Naive thymus-derived CD8-positive, alpha-beta T cell (primary cell): ENCODE data around the gene MDFI. TPM values are rescaled to one million over a fixed set of nuclear protein-coding genes. Genes with fewer than 3 reads are reported as not detected.

Experiments
- ATAC-seq, 2 donors: fragments of 150-1000 bp; cut with Tn5 transposase in 1 of 2; sonication (Bioruptor Pico), chemical (Tn5 transposase) in 1 of 2; 1 replicate in 1 of 2; 2 replicates in 1 of 2; pipeline ENCODE4 v1.10.0; 2021; ENCODE audit warnings: mild to moderate bottlenecking in 2 of 2, moderate library complexity in 2 of 2
- POLR2A ChIA-PET: fragments of 350-600 bp; sonication (Branson Sonifier 250); formaldehyde crosslinking; loops from one replicate; lab custom pipeline; 2021; ENCODE audit warnings: antibody characterized with exemption; lab: Charles Lee
- DNase-seq, 10 donors: peaks; one replicate each; pipeline versions ENCODE4 v3.0.0 to v3.0.0-alpha.2; 2020 to 2022
- H3K27ac Mint-ChIP-seq, 10 donors: one replicate each; pipeline ENCODE4 v1.8.0; 2020 to 2022; ENCODE audit warnings: mild to moderate bottlenecking in 10 of 10, mixed read lengths in 10 of 10, moderate library complexity in 4 of 10, inconsistent platforms in 1 of 10
- H3K27me3 Mint-ChIP-seq, 5 donors: one replicate each; pipeline ENCODE4 v1.8.0; 2021 to 2022; ENCODE audit warnings: mixed read lengths in 5 of 5
- H3K36me3 Mint-ChIP-seq, 3 donors: one replicate each; pipeline ENCODE4 v1.8.0; 2020 to 2022; ENCODE audit warnings: mixed read lengths in 3 of 3, mild to moderate bottlenecking in 2 of 3, inconsistent platforms in 1 of 3
- H3K4me1 Mint-ChIP-seq, 4 donors: one replicate each; pipeline ENCODE4 v1.8.0; 2021 to 2022; ENCODE audit warnings: mixed read lengths in 4 of 4
- H3K4me3 Mint-ChIP-seq, 10 donors: one replicate each; pipeline ENCODE4 v1.8.0; 2020 to 2022; ENCODE audit warnings: mild to moderate bottlenecking in 10 of 10, mixed read lengths in 10 of 10, moderate library complexity in 6 of 10, inconsistent platforms in 1 of 10
- H3K9me3 Mint-ChIP-seq, 9 donors: one replicate each; pipeline ENCODE4 v1.8.0; 2020 to 2022; ENCODE audit warnings: mixed read lengths in 9 of 9, mild to moderate bottlenecking in 3 of 9, inconsistent platforms in 1 of 9, moderate library complexity in 1 of 9
- polyA plus RNA-seq, 3 donors: library from polyadenylated mRNA; unstranded; fragments of 300-500 nt; fragmentation: Illumina TruSeq; gene quantifications; one replicate each; pipeline ENCODE4 v1.2.3, GENCODE V29; 2021
- total RNA-seq, 8 experiments: library from RNA in 2 of 8; stranded (reverse) in 2 of 8; gene quantifications; one replicate each; pipeline ENCODE4 v1.2.3 and lab custom pipeline; 2021 to 2026

Gene MDFI
- total and polyA plus RNA-seq, 5 experiments from 2014 or later = not detected

GRCh38 chr6:41654698-41655151, 16.5 kb downstream of the MDFI start:
- no peak overlapping the region for H3K4me3 Mint-ChIP-seq
- no peaks in the 10 kb centered on the region for H3K4me1 Mint-ChIP-seq

GRCh38 chr6:41655176-41655575, 16.9 kb downstream of the MDFI start:
- ATAC-seq = no peak
- Mint-ChIP-seq H3K36me3 (no peaks in the 10 kb centered on the region), H3K9me3 (peaks cover 0 to 1% (median 0%) of the 10 kb centered on the region in 9 donors), H3K4me3 (no peak overlapping the region), H3K27ac (no peak overlapping the region), H3K27me3 (peaks cover 13 to 28% (median 24%) of the 10 kb centered on the region in 5 donors), H3K4me1 (no peaks in the 10 kb centered on the region)
- POLR2A ChIA-PET = no interaction called here
- no peak for DNase-seq

More at GRCh38 chr6:41654698-41655151, 16.5 kb downstream of the MDFI start:
- POLR2A ChIA-PET = no interaction called here
- H3K27ac Mint-ChIP-seq = no peak overlapping the region
- ATAC-seq = no peak
- no peak for DNase-seq
- peaks cover 13 to 25% (median 22%) of the 10 kb centered on the region in 5 donors for H3K27me3 Mint-ChIP-seq
- peaks cover 0 to 1% (median 0%) of the 10 kb centered on the region in 9 donors for H3K9me3 Mint-ChIP-seq
- no peaks in the 10 kb centered on the region for H3K36me3 Mint-ChIP-seq

GRCh38 chr6:41655646-41656001, 17.4 kb downstream of the MDFI start:
- DNase-seq (peak in 1 of 10 donors; percentile 47), ATAC-seq (no peak)
- no peaks in the 10 kb centered on the region for H3K4me1 Mint-ChIP-seq
- H3K36me3 Mint-ChIP-seq = no peaks in the 10 kb centered on the region
- no peak overlapping the region for H3K27ac Mint-ChIP-seq
- no peak overlapping the region for H3K4me3 Mint-ChIP-seq
- H3K27me3 Mint-ChIP-seq = peaks cover 14 to 32% (median 25%) of the 10 kb centered on the region in 5 donors
- H3K9me3 Mint-ChIP-seq = peaks cover 0 to 1% (median 0%) of the 10 kb centered on the region in 9 donors
- POLR2A ChIA-PET = no interaction called here

GRCh38 chr6:41656002-41656691, 17.9 kb downstream of the MDFI start:
- POLR2A ChIA-PET = no interaction called here
- no peaks in the 10 kb centered on the region for H3K4me1 Mint-ChIP-seq
- peaks cover 0 to 1% (median 0%) of the 10 kb centered on the region in 9 donors for H3K9me3 Mint-ChIP-seq
- no peaks in the 10 kb centered on the region for H3K36me3 Mint-ChIP-seq
- DNase-seq (peak in 1 of 10 donors; percentile 36), ATAC-seq (no peak)
- no peak overlapping the region for H3K4me3 Mint-ChIP-seq
- peaks cover 14 to 38% (median 27%) of the 10 kb centered on the region in 5 donors for H3K27me3 Mint-ChIP-seq
- no peak overlapping the region for H3K27ac Mint-ChIP-seq

GRCh38 chr6:41657131-41658094, 19.1 kb downstream of the MDFI start:
- POLR2A ChIA-PET = no interaction called here
- peak in 1 of 10 donors; percentile 16 for DNase-seq
- H3K27ac Mint-ChIP-seq = no peak overlapping the region
- H3K4me3 Mint-ChIP-seq = no peak overlapping the region
- H3K4me1 Mint-ChIP-seq = no peaks in the 10 kb centered on the region
- H3K9me3 Mint-ChIP-seq = peaks cover 0 to 1% (median 0%) of the 10 kb centered on the region in 9 donors
- no peak for ATAC-seq
- peaks cover 17 to 50% (median 35%) of the 10 kb centered on the region in 5 donors for H3K27me3 Mint-ChIP-seq
- no peaks in the 10 kb centered on the region for H3K36me3 Mint-ChIP-seq

- peaks cover 22 to 57% (median 42%) of the 10 kb centered on the region in 5 donors for H3K27me3 Mint-ChIP-seq
- DNase-seq (no peak), ATAC-seq (no peak)
- H3K4me3 Mint-ChIP-seq = no peak overlapping the region
- no peak overlapping the region for H3K27ac Mint-ChIP-seq
- no peaks in the 10 kb centered on the region for H3K4me1 Mint-ChIP-seq
- peaks cover 0 to 1% (median 0%) of the 10 kb centered on the region in 9 donors for H3K9me3 Mint-ChIP-seq
- POLR2A ChIA-PET = no interaction called here
- no peaks in the 10 kb centered on the region for H3K36me3 Mint-ChIP-seq
These were observed 20.4 kb downstream of the MDFI start for GRCh38 chr6:41658636-41659035.

GRCh38 chr6:41659935-41660334, 21.7 kb downstream of the MDFI start:
- no peak overlapping the region for H3K27ac Mint-ChIP-seq
- H3K9me3 Mint-ChIP-seq = peaks cover 0 to 1% (median 0%) of the 10 kb centered on the region in 9 donors
- no peak overlapping the region for H3K4me3 Mint-ChIP-seq
- H3K27me3 Mint-ChIP-seq = peaks cover 22 to 57% (median 41%) of the 10 kb centered on the region in 5 donors
- no peak for ATAC-seq
- POLR2A ChIA-PET = no interaction called here
- no peaks in the 10 kb centered on the region for H3K4me1 Mint-ChIP-seq
- DNase-seq = peak in 1 of 10 donors; percentile 41
- no peaks in the 10 kb centered on the region for H3K36me3 Mint-ChIP-seq

- DNase-seq (no peak), ATAC-seq (no peak)
- Mint-ChIP-seq H3K4me1 (no peaks in the 10 kb centered on the region), H3K9me3 (peaks cover 0 to 3% (median 0%) of the 10 kb centered on the region in 9 donors), H3K36me3 (no peaks in the 10 kb centered on the region), H3K27me3 (peaks cover 16 to 42% (median 28%) of the 10 kb centered on the region in 5 donors), H3K27ac (no peak overlapping the region), H3K4me3 (no peak overlapping the region)
- POLR2A ChIA-PET = no interaction called here
These were observed 25.3 kb downstream of the MDFI start for GRCh38 chr6:41663568-41663967.

GRCh38 chr6:41664271-41664670, 26.0 kb downstream of the MDFI start:
- DNase-seq = no peak
- Mint-ChIP-seq H3K27ac (no peak overlapping the region), H3K9me3 (peaks cover 0 to 5% (median 3%) of the 10 kb centered on the region in 9 donors), H3K4me1 (no peaks in the 10 kb centered on the region), H3K27me3 (peaks cover 13 to 35% (median 23%) of the 10 kb centered on the region in 5 donors), H3K4me3 (no peak overlapping the region), H3K36me3 (no peaks in the 10 kb centered on the region)
- ATAC-seq = no peak
- POLR2A ChIA-PET = no interaction called here

GRCh38 chr6:41667195-41667594, 28.9 kb downstream of the MDFI start:
- H3K4me1 Mint-ChIP-seq = peaks cover 0 to 3% (median 0%) of the 10 kb centered on the region in 4 donors
- no peak for DNase-seq
- H3K9me3 Mint-ChIP-seq = peaks cover 0 to 11% (median 4%) of the 10 kb centered on the region in 9 donors
- H3K36me3 Mint-ChIP-seq = no peaks in the 10 kb centered on the region
- H3K4me3 Mint-ChIP-seq = no peak overlapping the region
- POLR2A ChIA-PET = no interaction called here
- H3K27ac Mint-ChIP-seq = no peak overlapping the region
- no peak for ATAC-seq
- peaks cover 9 to 30% (median 14%) of the 10 kb centered on the region in 5 donors for H3K27me3 Mint-ChIP-seq

GRCh38 chr6:41668968-41669367, 30.7 kb downstream of the MDFI start:
- peaks cover 0 to 3% (median 0%) of the 10 kb centered on the region in 4 donors for H3K4me1 Mint-ChIP-seq
- no peak overlapping the region for H3K4me3 Mint-ChIP-seq
- POLR2A ChIA-PET = no interaction called here
- no peak for DNase-seq
- peaks cover 2 to 35% (median 12%) of the 10 kb centered on the region in 5 donors for H3K27me3 Mint-ChIP-seq
- no peak overlapping the region for H3K27ac Mint-ChIP-seq
- no peak for ATAC-seq
- no peaks in the 10 kb centered on the region for H3K36me3 Mint-ChIP-seq
- peaks cover 0 to 11% (median 4%) of the 10 kb centered on the region in 9 donors for H3K9me3 Mint-ChIP-seq

- H3K9me3 Mint-ChIP-seq = peaks cover 0 to 11% (median 4%) of the 10 kb centered on the region in 9 donors
These were observed 32.6 kb downstream of the MDFI start for GRCh38 chr6:41670703-41671360.

More at GRCh38 chr6:41670703-41671360, 32.6 kb downstream of the MDFI start:
- Mint-ChIP-seq H3K4me1 (peaks cover 0 to 3% (median 0%) of the 10 kb centered on the region in 4 donors), H3K27ac (no peak overlapping the region), H3K36me3 (no peaks in the 10 kb centered on the region), H3K4me3 (no peak overlapping the region), H3K27me3 (peaks cover 2 to 49% (median 20%) of the 10 kb centered on the region in 5 donors)
- ATAC-seq (no peak), DNase-seq (no peak)
- POLR2A ChIA-PET = no interaction called here
